NCI-H1694 treated with DMSO at 0.1 percent for 48 hours (cell line): ENCODE measurements around the gene PPP1R1C.

Experiments
- DNase-seq: peaks from one replicate; lab custom pipeline; 2025; lab: John Stamatoyannopoulos, UW

Gene PPP1R1C

DNA sequence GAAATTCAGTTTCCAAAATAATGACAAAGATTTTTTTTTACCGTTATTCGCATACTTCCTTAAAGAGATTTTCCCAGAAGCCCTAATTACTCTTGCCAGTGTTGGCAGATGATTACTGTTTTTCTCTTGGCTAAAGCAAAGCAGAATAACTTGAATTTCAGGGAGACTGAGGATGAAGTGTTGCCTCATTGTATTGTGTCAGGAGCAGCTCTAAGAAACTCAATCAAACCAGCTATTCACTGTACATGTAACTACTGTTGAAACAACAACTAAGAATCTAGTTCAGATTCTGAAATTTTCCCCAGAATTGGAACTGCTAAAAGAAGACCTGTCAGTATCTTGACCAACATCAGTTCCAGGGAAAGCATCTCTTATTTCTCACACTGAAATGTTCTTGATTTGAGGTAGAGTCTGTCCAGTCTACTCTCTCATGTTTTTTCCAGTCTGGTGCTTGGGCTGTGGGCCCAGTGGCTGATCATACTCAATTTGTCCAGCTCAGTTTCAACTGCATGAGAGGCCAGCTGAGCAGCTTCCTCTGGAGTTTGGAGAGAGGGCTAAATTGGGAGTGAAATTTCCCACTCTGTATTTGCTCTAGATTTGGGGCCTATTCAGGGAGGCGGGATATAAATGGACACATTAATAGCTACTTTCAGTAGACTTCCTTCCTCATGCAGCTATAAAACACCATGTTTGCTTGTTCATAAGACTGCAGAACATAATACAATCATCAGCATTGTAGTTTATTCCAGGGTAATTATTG lies 78.5 kb downstream of the PPP1R1C start:
- no peak for DNase-seq

DNA sequence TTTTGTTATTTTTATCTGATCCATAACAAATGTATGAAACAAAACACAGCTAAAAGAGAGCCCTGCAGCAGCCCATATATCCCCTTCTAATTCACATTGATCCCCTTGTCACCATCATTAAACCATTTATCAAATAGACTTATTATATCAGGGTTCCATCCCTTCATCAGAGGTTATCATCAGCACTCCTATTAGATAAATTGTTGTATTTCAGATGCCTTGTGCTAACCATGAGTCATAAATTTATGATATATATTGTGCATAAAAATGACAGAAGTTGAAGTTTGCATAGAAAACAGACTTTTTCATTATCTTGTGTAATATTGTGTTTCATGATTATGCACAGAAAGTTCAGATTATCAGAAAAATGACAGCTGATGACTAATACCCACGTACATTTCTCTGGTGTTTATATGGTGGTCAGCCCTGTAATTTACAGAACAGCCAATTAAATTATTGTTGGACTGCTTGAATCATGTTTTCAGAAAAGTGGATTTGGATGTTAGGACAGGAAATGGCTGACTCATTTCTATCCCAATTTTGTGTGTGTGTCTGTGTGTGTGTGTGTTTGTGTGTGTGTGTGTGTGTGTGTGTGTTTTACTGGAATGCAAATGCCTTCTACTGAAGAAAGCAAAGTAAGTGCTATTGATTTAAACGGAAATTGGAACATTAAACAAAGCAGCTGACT lies 80.9 kb downstream of the PPP1R1C start:
- DNase-seq = no peak

- no peak for DNase-seq
Measured at GRCh38 chr2:182067393-182067792, 81.7 kb downstream of the PPP1R1C start.

DNA sequence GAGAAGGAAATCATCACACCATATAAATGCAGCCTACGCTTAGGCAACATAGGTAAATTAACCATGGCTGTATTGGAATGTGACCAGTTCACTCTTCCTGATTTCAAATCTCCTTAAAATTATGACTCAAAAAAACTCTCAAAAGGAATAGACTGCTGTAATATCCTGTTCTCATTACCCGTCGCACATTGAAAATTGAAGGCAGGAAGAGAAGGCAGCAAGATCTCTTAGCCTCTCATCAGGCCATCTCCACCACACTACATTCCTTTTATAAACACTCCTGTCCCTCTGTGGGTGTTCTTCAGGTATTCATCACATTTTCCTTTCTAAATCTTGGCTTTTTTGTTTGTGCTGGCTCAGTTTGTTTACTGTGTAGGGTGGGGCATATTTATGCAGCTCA lies 83.2 kb downstream of the PPP1R1C start:
- no peak for DNase-seq

DNA sequence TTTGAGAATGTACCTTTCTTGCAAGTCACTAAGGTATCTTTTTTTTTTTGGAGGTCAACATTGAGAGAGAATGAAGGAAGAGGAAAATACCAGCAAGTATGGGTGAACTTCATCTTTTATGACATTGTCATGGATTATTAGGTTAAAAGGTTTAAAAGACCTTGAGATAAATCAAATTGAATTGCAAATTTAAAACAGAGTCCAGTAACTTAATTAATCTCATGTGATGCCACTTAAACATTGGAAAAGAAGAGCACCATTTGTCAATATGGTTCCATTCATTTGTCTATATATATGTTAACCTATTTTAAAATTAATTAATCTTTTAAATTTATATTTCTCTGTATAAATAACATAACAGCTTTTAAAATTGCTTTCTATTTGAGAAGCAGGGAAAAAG lies 83.8 kb downstream of the PPP1R1C start:
- DNase-seq = no peak

DNA sequence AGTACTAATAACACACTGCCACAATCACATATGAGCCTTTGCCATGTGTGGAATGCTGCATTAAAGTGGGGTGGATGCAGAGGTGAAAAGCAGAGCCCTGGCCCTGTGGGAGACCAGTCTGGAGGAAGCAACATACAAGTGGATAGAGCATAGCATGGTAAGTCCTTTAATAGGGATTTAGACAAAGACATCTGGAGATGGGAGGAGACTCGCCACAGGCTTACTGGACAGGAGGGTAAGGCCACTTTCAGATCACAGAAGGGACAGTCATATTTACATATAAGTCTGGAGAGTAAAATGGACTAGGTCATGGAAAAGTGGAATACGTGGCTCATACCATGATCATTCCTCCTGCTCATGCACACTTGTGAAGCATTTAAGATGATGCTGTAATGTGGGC lies 84.3 kb downstream of the PPP1R1C start:
- DNase-seq = no peak

- no peak for DNase-seq
Measured at GRCh38 chr2:182070736-182071135, 85.1 kb downstream of the PPP1R1C start.

DNA sequence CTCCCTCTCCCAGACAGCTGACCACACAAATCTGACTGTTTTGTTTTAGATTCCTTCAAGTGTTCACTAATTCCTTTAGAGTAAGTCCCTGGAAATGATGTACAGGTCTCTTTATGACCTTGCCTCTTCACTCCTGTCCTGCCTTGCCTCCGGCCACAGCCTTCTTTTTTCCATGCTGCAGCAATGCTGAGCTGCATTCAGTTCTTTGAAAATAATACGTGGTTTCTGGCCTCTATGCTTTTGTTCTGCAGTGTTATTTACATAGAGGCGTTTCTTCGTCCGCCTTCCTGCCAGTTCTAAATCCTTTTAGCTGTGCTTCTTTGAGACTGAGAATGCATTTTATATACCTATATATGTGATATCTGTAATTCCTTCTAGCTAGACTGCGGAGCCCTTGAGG lies 87.2 kb downstream of the PPP1R1C start:
- no peak for DNase-seq

GRCh38 chr2:182073613-182074012 lies 88.0 kb downstream of the PPP1R1C start:
- no peak for DNase-seq

DNA sequence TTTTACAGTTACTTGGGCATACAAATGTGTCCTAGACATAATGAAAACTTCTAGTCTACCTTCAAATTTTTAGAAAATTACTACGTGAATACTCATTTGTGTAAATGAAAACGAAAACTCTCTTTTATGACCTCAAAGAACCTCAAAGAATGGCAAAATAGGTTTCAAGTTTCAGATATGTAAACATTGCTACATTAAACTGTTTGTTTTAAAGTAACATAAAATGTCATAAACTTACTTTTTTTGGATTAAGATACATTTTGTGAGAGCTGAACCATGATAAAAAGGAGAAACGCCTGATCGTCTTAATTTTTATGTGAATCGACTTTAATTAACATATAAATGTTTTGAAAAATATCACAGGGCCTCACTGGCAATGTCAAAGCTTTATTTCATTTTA lies 91.4 kb downstream of the PPP1R1C start:
- DNase-seq = no peak

DNA sequence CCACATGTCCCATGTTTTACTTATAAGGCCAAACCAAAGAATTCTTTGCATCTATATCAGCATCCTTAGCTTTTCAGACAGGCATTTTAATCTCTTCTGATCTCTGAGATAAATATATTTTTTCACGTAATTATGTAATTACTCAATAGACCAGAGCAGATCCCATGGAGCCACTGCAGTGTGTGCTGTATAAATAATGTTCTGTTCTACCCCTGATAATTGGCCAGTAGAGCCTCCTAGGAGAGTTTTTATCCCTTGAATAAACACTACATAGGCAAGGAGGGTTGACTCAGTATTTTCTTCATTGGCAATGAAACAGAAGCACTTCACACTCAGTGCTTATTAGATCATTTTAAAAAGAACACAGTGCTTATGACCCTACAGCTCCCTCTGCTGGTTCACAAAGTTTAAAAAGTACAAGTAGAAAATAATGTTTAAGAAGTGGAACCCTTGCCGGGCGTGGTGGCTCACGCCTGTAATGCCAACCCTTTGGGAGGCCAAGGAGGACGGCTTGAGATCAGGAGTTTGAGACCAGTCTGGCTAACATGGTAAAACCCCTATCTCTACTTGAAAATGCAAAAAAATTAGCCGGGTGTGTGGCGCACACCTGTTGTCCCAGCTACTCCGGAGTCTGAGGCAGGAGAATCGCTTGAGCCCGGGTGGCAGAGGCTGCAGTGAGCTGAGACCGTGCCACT lies 91.9 kb downstream of the PPP1R1C start:
- DNase-seq = peak; percentile 70

DNA sequence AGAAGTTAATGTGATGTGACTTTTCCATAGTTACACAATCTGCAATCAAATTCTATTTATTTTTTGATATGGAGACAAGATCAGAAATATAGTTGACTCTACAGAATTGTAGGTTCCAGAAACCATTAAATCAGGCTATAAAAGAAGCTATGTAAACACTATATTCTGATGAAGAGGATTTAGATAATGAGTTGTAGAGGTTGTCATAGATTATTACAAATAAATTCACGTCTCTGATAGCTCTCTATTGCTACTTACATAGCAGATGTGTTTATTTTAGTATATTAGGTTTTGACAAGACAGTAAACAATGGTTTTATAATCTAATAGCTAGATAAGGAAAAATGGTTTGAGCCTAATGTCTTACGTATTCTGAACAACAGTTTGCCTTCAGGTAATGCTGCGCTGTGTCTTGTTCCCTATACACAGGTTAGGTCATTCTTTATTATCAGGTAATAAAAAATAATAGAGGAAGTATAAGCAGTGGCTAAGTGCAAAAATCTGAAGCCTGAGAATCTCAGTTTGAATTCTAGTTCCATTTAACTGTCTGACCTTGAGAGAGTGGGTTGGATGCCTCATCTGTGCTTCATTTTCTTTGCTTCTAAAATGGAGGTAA lies 93.4 kb downstream of the PPP1R1C start:
- DNase-seq = no peak

- DNase-seq = no peak
Measured at GRCh38 chr2:182080493-182080892, 94.8 kb downstream of the PPP1R1C start.

DNA sequence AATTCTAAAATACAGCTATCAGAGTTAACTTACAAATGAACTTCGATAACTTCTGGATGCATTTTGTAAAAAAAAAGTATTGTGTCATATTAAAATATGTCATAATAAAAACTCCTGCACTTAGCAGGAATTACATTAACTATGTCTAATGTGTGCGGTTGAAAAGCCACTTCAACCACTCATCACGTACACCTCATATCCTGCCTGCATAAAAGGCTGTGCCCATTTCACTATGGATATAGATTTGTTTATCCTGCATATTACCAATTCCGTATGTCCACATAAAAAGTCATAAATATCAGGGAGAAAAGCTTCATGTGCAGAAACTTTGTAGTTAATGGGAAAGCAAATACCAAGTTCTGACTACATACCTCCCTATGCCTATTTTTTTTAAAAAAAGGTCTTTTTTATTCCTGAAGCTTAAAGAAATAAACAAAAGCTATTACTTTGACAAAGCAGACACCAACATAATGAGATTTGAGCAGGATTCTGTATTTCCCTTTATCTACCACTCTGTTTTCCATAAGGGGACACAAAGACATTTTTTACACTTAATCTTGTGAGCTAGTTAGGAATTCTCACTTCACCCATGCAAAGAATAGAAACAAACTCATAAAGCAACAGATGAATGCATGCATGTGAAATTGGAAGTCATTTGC lies 96.1 kb downstream of the PPP1R1C start:
- DNase-seq = no peak

DNA sequence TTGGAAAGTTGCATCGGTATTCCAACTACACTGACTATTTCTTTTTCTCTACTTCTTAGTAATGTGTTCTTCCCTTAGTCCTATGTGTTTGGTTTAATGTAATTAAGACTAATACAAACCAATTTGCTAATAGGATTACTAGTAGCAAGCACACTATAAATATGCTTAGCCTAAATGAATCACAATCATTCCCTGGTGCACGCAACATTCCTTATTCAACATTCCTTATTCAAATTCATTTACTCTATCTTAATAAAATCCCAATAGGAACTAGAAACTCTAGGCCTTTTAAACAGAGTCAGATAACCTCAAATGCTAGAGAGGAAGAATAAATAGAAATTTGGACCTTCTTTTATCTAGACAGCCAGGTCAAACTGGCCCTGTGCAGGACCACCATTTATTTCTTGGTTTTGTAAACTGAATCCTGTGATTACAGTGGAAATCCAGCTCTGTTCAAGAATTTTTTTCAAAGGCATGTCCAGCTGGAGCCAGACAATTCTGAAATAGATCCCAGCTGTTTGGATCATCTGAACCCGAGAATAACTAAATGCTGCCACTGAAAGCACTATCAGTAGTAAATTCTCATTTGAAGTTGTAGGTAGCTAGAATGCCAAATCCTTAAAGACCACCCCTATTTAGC lies 103.1 kb downstream of the PPP1R1C start:
- no peak for DNase-seq

GRCh38 chr2:182090486-182090885 lies 104.8 kb downstream of the PPP1R1C start:
- DNase-seq = no peak

DNA sequence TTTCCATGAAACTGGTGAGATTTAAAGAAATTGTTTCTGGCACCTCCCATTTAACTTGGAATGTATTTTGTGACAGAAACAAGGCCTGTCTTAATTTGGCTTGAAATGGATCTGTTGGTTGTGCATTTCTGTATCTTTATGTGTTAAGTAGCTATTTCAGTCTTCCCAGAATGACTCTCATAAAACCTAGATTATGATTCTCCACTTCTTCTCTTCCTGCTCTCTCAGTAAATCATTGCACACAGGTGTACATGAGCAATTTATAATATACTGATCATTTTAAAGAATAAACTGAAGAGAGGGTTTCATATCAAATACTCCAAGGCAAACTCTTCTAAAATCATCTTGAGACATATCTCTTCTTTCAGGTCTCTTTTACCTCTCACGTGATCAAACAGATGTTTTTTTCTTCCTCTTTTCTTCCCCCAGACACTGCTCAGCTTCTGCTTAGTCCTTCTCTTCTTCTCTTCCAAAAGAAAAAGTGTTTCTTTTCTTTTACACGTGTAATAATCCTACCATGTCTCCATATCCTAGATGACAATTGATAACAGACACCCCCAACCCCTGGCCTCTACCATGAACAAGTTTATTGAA lies 112.0 kb downstream of the PPP1R1C start:
- DNase-seq = no peak

DNA sequence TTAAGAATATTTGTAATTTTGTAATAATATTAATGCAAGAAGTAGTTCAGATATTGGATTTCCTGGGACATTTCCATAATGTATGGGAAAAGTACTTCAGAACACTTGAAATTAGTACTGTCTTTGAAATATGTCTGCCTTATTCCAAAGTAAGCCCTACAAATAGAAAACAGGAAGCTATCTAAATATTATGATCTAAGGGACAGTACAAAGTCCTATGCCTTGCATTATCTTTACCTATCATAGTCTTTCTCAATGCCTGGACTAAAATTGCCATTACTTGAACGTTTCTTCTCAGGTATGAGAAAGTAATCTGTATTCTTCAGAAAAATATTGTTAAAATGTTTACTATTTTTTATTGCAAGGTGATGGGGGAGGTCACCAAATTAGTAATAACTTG lies 113.0 kb downstream of the PPP1R1C start:
- DNase-seq = no peak

GRCh38 chr2:182101263-182101662 lies 115.6 kb downstream of the PPP1R1C start:
- peak; percentile 1 for DNase-seq

GRCh38 chr2:182103526-182103925 lies 117.9 kb downstream of the PPP1R1C start:
- DNase-seq = no peak

- no peak for DNase-seq
Measured at GRCh38 chr2:182110347-182110746, 124.7 kb downstream of the PPP1R1C start.
